B cell (primary cell): ENCODE results near the gene EXOC6B. TPM values are rescaled to one million over a fixed set of nuclear protein-coding genes. Genes with fewer than 3 reads are reported as not detected.

Experiments used
- ATAC-seq: fragments of 200-7000 bp; cut with Tn5 transposase; one replicate; pipeline ENCODE4 v1.10.0; 2021; ENCODE audit warnings: low read depth, mild to moderate bottlenecking, moderate number of reproducible peaks, moderate library complexity
- CTCF ChIA-PET: fragments of 350-600 bp; sonication (Branson Sonifier 250); formaldehyde crosslinking; loops from one replicate; lab custom pipeline; 2021; ENCODE audit warnings: antibody characterized with exemption, inconsistent platforms; lab: Charles Lee
- POLR2A ChIA-PET: fragments of 350-600 bp; sonication (Branson Sonifier 250); formaldehyde crosslinking; loops from one replicate; lab custom pipeline; 2021; ENCODE audit warnings: antibody characterized with exemption; lab: Charles Lee
- DNase-seq: peaks from one replicate; pipeline ENCODE4 v3.0.0; 2013
- H2AFZ ChIP-seq: 2 replicates; pipeline ENCODE4 v1.6.1; 2012; ENCODE audit warnings: mild to moderate bottlenecking, low read depth, low read length; ENCODE audit not compliant: insufficient read depth, poor library complexity, severe bottlenecking
- H3K27ac ChIP-seq, 2 donors: 1 replicate in 1 of 2; 2 replicates in 1 of 2; pipeline ENCODE4 v1.5.1; 2012 to 2013; ENCODE audit warnings: low read length in 2 of 2, mild to moderate bottlenecking in 2 of 2, moderate library complexity in 1 of 2
- H3K27me3 ChIP-seq, 4 experiments: fragments of 200-600 bp in 1 of 4; sonication (generic) in 1 of 4; replicated peaks in 1 of 4; 1 replicate in 2 of 4; 2 replicates in 2 of 4; pipeline versions ENCODE4 v1.6.1 to v1.7.0; 2013 to 2016; ENCODE audit warnings: low read length in 3 of 4, mild to moderate bottlenecking in 2 of 4, mixed read lengths in 1 of 4, moderate library complexity in 1 of 4; ENCODE audit not compliant: insufficient read depth in 4 of 4, control insufficient read depth in 3 of 4; ENCODE audit errors: control extremely low read depth in 1 of 4
- H3K36me3 ChIP-seq, 2 experiments: replicated peaks in 1 of 2; 1 replicate in 1 of 2; 2 replicates in 1 of 2; pipeline versions ENCODE4 v1.6.1 to v1.7.1; 2013; ENCODE audit warnings: low read length in 1 of 2; ENCODE audit not compliant: insufficient read depth in 2 of 2, control insufficient read depth in 1 of 2; ENCODE audit errors: control extremely low read depth in 1 of 2, extremely low read depth in 1 of 2
- H3K4me1 ChIP-seq, 2 donors: fragments of 200-600 bp in 1 of 2; sonication (generic) in 1 of 2; 1 replicate in 1 of 2; 2 replicates in 1 of 2; pipeline versions ENCODE4 v1.5.1 to v1.6.1; 2013 to 2017; ENCODE audit warnings: low read length in 2 of 2; ENCODE audit not compliant: control insufficient read depth in 2 of 2, insufficient read depth in 2 of 2
- H3K4me2 ChIP-seq: replicated peaks from 2 replicates; pipeline ENCODE3; 2012; ENCODE audit warnings: mild to moderate bottlenecking, low read depth, low read length; ENCODE audit not compliant: poor library complexity, severe bottlenecking
- H3K4me3 ChIP-seq, 5 experiments: fragments of 200-600 bp in 1 of 5; sonication (generic) in 1 of 5; 1 replicate in 3 of 5; 2 replicates in 2 of 5; pipeline versions ENCODE4 v1.5.1 to v1.7.0; 2011 to 2016; ENCODE audit warnings: low read length in 4 of 5, mild to moderate bottlenecking in 4 of 5, low read depth in 2 of 5, control low read depth in 1 of 5, moderate library complexity in 1 of 5; ENCODE audit not compliant: insufficient read depth in 1 of 5; ENCODE audit errors: control extremely low read depth in 1 of 5, extremely low read depth in 1 of 5
- H3K79me2 ChIP-seq: fragments of 200-600 bp; sonication (generic); one replicate; pipeline ENCODE4 v1.6.0; 2016; ENCODE audit warnings: low read length; ENCODE audit not compliant: control insufficient read depth, insufficient read depth
- H3K9ac ChIP-seq: fragments of 200-600 bp; sonication (generic); 2 replicates; pipeline ENCODE4 v1.6.1; 2017; ENCODE audit warnings: mild to moderate bottlenecking, low read length, moderate library complexity
- H3K9me3 ChIP-seq, 3 donors: one replicate each; pipeline versions ENCODE4 v1.6.1 to v1.7.1; 2013; ENCODE audit warnings: low read length in 2 of 3; ENCODE audit not compliant: control insufficient read depth in 2 of 3, insufficient read depth in 1 of 3; ENCODE audit errors: control extremely low read depth in 1 of 3
- H4K20me1 ChIP-seq: 2 replicates; pipeline ENCODE4 v1.6.0; 2012; ENCODE audit warnings: mild to moderate bottlenecking, low read length; ENCODE audit not compliant: insufficient read depth, control insufficient read depth, poor library complexity, severe bottlenecking
- H3K27ac Mint-ChIP-seq: one replicate; pipeline ENCODE4 v1.8.0; 2021; ENCODE audit warnings: mixed read lengths
- H3K27me3 Mint-ChIP-seq: one replicate; pipeline ENCODE4 v1.8.0; 2021; ENCODE audit warnings: mixed read lengths
- H3K4me1 Mint-ChIP-seq: one replicate; pipeline ENCODE4 v1.8.0; 2021; ENCODE audit warnings: mixed read lengths
- H3K4me3 Mint-ChIP-seq: one replicate; pipeline ENCODE4 v1.8.0; 2021; ENCODE audit warnings: mixed read lengths
- H3K9me3 Mint-ChIP-seq: one replicate; pipeline ENCODE4 v1.8.0; 2022; ENCODE audit warnings: mixed read lengths; ENCODE audit not compliant: insufficient read depth
- CTCF ChIP-seq: fragments of 200-600 bp; IDR thresholded peaks from one replicate; pipeline ENCODE4 v1.8.0; 2022; ENCODE audit warnings: antibody characterized with exemption, mild to moderate bottlenecking
- EZH2 ChIP-seq: IDR thresholded peaks from 2 replicates; pipeline ENCODE4 v1.6.1; 2012; ENCODE audit warnings: borderline replicate concordance, low read depth, mild to moderate bottlenecking, moderate library complexity, low read length; ENCODE audit not compliant: insufficient read depth, poor library complexity, severe bottlenecking
- WGBS: methylation state at CpG from one replicate; pipeline ENCODE4 v1.1.5; 2013; ENCODE audit warnings: missing lambda C conversion rate; ENCODE audit not compliant: insufficient coverage; 5-methylcytosine and 5-hydroxymethylcytosine counted together
- intact Hi-C: fragments of 100-400 bp; cut with micrococcal nuclease; formaldehyde crosslinking; loops from one replicate; pipeline ENCODE4 v1.10.0; 2022
- polyA plus RNA-seq: library from polyadenylated mRNA; depleted of rRNA; stranded (reverse); fragments of >200 nt; gene quantifications from 2 replicates; pipeline ENCODE4 v1.2.3, GENCODE V29; 2012
- total RNA-seq, 2 donors: library from RNA; stranded (reverse); fragments of 120-200 nt in 1 of 2; gene quantifications; 1 replicate in 1 of 2; 2 replicates in 1 of 2; pipeline versions ENCODE4 v1.2.3 to v1.2.4, GENCODE V29; 2013 to 2022

The EXOC6B gene
- total and polyA plus RNA-seq, 2 donors (not counting 1 experiment from before 2014, with no cell fraction given): 4.8 to 22.6 TPM

- no peak overlapping the region for H3K4me3 Mint-ChIP-seq
- ChIA-PET POLR2A (no interaction called here), CTCF (no interaction called here)
- intact Hi-C loops: no loop called here
- no peak overlapping the region for H3K4me2 ChIP-seq
- H3K79me2 ChIP-seq: no peaks in the 10 kb centered on the region
- no peak overlapping the region for H2AFZ ChIP-seq
- H3K27me3 ChIP-seq: no peaks in the 10 kb centered on the region
- no peaks in the 10 kb centered on the region for H4K20me1 ChIP-seq
- WGBS: no CpG with 5 or more reads among the region's 5 CpGs
- no peak overlapping the region for H3K4me3 ChIP-seq
- no peaks in the 10 kb centered on the region for H3K4me1 ChIP-seq
- DNase-seq (no peak), ATAC-seq (no peak)
- H3K27ac ChIP-seq: no peak overlapping the region
- H3K4me1 Mint-ChIP-seq: no peaks in the 10 kb centered on the region
- H3K9ac ChIP-seq: no peak overlapping the region
- no peak overlapping the region for H3K27ac Mint-ChIP-seq
- no peaks in the 10 kb centered on the region for H3K36me3 ChIP-seq
- H3K9me3 Mint-ChIP-seq: no peaks in the 10 kb centered on the region
- H3K9me3 ChIP-seq: peaks cover 0 to 1% (median 0%) of the 10 kb centered on the region in 3 donors
- H3K27me3 Mint-ChIP-seq: no peaks in the 10 kb centered on the region
- no peak for TF ChIP-seq CTCF
- TF ChIP-seq EZH2: no peak
Measured at GRCh38 chr2:72548081-72548764, 277.6 kb downstream of the EXOC6B start.

DNA sequence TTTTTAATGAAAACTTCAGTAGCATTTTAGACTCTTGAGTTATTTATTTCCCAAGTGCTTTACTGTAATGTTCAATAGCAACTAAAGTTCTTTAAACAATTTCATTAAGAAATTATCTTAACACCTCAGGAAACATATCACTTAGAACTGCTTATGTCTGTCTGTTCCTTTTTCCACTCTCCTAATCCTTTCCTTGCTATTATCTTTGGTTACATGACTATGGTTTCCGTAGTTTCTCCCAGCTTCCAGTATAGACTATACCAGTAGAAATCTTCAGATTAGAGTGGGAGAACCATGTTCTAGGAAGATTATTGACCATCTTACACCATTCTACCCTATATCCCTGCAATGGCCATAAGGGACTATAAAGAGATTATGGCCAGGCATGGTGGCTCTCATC is 280.0 kb downstream of the EXOC6B start:
- Mint-ChIP-seq H3K9me3 (peaks cover 4% of the 10 kb centered on the region), H3K27ac (no peak overlapping the region), H3K27me3 (no peaks in the 10 kb centered on the region), H3K4me3 (no peak overlapping the region), H3K4me1 (no peaks in the 10 kb centered on the region)
- H3K9me3 ChIP-seq: no peaks in the 10 kb centered on the region
- H3K36me3 ChIP-seq: no peaks in the 10 kb centered on the region
- DNase-seq: no peak
- no peaks in the 10 kb centered on the region for H3K27me3 ChIP-seq
- no peak overlapping the region for H2AFZ ChIP-seq
- ChIA-PET CTCF (no interaction called here), POLR2A (no interaction called here)
- intact Hi-C loops: no loop called here
- no peak overlapping the region for H3K9ac ChIP-seq
- no peaks in the 10 kb centered on the region for H3K4me1 ChIP-seq
- no peak for ATAC-seq
- TF ChIP-seq CTCF (no peak), EZH2 (no peak)
- no CpG with 5 or more reads among the region's 1 CpG for WGBS
- H3K4me3 ChIP-seq: no peak overlapping the region
- H4K20me1 ChIP-seq: no peaks in the 10 kb centered on the region
- no peak overlapping the region for H3K4me2 ChIP-seq
- H3K79me2 ChIP-seq: no peaks in the 10 kb centered on the region
- no peak overlapping the region for H3K27ac ChIP-seq
